Ovary (tissue), 9 donors: ENCODE results near the gene PCED1B. TPM values are rescaled to one million over a fixed set of nuclear protein-coding genes. Genes with fewer than 3 reads are reported as not detected.

Experiments used
- DNase-seq, 5 donors: peaks; one replicate each; pipeline ENCODE4 v3.0.0-alpha.2; 2019 to 2020
- H3K27ac ChIP-seq, 2 donors: fragments of 200-600 bp; one replicate each; pipeline versions ENCODE4 v1.5.1 to v1.8.0; 2019 to 2022
- H3K27me3 ChIP-seq: fragments of 200-600 bp; one replicate; pipeline ENCODE4 v1.8.0; 2022
- H3K36me3 ChIP-seq: fragments of 200-600 bp; sonication (generic); one replicate; pipeline ENCODE4 v1.5.1; 2019
- H3K4me1 ChIP-seq: one replicate; pipeline ENCODE4 v1.8.1; 2013; ENCODE audit warnings: mild to moderate bottlenecking, moderate library complexity; ENCODE audit not compliant: insufficient read depth
- H3K4me3 ChIP-seq: fragments of 200-600 bp; sonication (generic); one replicate; pipeline ENCODE4 v1.5.1; 2017
- H3K9me3 ChIP-seq, 2 donors: fragments of 200-600 bp in 1 of 2; sonication (generic) in 1 of 2; one replicate each; pipeline versions ENCODE4 v1.5.1 to v1.8.1; 2013 to 2019; ENCODE audit warnings: mild to moderate bottlenecking in 1 of 2, moderate library complexity in 1 of 2
- EP300 ChIP-seq: sonication (generic); formaldehyde crosslinking; IDR thresholded peaks from one replicate; pipeline ENCODE4 v1.6.1; 2017; ENCODE audit warnings: antibody characterized with exemption
- POLR2A ChIP-seq: fragments of 450-650 bp; IDR thresholded peaks from one replicate; pipeline ENCODE4 v1.6.1; 2017; ENCODE audit warnings: antibody characterized with exemption, mild to moderate bottlenecking, moderate library complexity
- WGBS, 3 donors: extraction: QIAGEN DNeasy Blood & Tissue Kit in 1 of 3; methylation state at CpG; one replicate each; pipeline versions ENCODE4 v1.1.5 to v1.1.7; 2013 to 2017; 5-methylcytosine and 5-hydroxymethylcytosine counted together
- intact Hi-C, 4 donors: fragments of 100-400 bp; cut with DNase I; formaldehyde crosslinking; loops; one replicate each; pipeline versions ENCODE4 v1.11.0 to v1.15.1; 2022 to 2023
- polyA plus RNA-seq, 2 donors: library from polyadenylated mRNA; stranded (reverse); fragments of 200-250 nt in 1 of 2; fragments of 350-450 nt in 1 of 2; fragmentation: Illumina TruSeq in 1 of 2; extraction: RNeasy Lipid Tissue Mini Kit (QIAGEN cat#74804) in 1 of 2; gene quantifications; one replicate each; pipeline ENCODE4 v1.2.3, GENCODE V29; 2013 to 2014
- total RNA-seq, 7 donors: library from RNA; depleted of rRNA in 2 of 7; stranded (reverse); fragments of >200 nt in 2 of 7; fragmentation: NEBNext Ultra II Directional in 3 of 7; extraction: Animal tissue kit (Norgen Biotek cat#: 25700) in 3 of 7; gene quantifications; one replicate each; pipeline versions ENCODE4 v1.1.0 to v1.2.4, GENCODE V29; 2016 to 2023
- TF ChIP-seq, protein P1 (sequence below), 3 donors: fragments of 450-650 bp in 2 of 3; fragments of 200-600 bp in 1 of 3; IDR thresholded peaks; one replicate each; pipeline versions ENCODE4 v1.5.1 to v1.8.0; 2016 to 2022; ENCODE audit warnings: antibody characterized with exemption in 3 of 3, mild to moderate bottlenecking in 1 of 3
- donor health status: DM: no; HTN: no; CAD: no; lungs with moderate emphysema.
- donor health status: DM: no; HTN: no; CAD: no.
- donor health status: Bipolar disorder and iron deficiency.
- donor health status: DM: yes; HTN: yes; CAD: no.
- donor health status: DM: no; HTN: no; CAD: no.
- donor health status: DM: yes; HTN: yes; CAD: no.

PCED1B gene
- total and polyA plus RNA-seq, 9 donors, result 9.9 to 27.2 (median 13.0) TPM

DNA sequence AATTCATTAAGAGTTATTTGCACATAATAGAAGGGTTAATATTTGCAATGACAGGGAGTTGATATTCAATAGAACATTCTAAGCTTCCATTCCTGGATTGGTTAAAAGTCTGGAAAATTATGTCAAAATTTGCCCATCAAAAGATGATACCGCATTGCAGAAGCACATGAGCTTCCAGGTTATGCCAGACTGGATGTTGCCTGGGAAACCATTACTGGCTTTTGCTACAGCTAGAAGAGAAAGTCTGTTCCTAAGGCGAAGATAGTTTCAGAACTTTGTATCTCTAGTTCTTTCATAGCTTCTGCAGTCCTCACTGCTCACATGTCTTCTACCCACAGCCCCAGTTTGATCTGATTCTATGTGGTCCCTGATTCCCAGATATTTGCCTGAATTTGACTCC, 122.8 kb downstream of the PCED1B start:
- Histone ChIP-seq H3K36me3 (no peaks in the 10 kb centered on the region), H3K9me3 (no peaks in the 10 kb centered on the region), H3K4me3 (no peak overlapping the region), H3K27me3 (no peaks in the 10 kb centered on the region), H3K27ac (no peak overlapping the region), H3K4me1 (no peaks in the 10 kb centered on the region)
- TF ChIP-seq EP300 (no peak), POLR2A (no peak)
- TF ChIP-seq, protein P1, sequence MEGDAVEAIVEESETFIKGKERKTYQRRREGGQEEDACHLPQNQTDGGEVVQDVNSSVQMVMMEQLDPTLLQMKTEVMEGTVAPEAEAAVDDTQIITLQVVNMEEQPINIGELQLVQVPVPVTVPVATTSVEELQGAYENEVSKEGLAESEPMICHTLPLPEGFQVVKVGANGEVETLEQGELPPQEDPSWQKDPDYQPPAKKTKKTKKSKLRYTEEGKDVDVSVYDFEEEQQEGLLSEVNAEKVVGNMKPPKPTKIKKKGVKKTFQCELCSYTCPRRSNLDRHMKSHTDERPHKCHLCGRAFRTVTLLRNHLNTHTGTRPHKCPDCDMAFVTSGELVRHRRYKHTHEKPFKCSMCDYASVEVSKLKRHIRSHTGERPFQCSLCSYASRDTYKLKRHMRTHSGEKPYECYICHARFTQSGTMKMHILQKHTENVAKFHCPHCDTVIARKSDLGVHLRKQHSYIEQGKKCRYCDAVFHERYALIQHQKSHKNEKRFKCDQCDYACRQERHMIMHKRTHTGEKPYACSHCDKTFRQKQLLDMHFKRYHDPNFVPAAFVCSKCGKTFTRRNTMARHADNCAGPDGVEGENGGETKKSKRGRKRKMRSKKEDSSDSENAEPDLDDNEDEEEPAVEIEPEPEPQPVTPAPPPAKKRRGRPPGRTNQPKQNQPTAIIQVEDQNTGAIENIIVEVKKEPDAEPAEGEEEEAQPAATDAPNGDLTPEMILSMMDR (IDR thresholded peaks at IDR 0.05), result no peak
- WGBS, 3 donors, result 44 to 64% (median 60%) methylated on average over 2 of the region's 2 CpGs
- DNase-seq, result no peak
- intact Hi-C loops, result no loop called here

DNA sequence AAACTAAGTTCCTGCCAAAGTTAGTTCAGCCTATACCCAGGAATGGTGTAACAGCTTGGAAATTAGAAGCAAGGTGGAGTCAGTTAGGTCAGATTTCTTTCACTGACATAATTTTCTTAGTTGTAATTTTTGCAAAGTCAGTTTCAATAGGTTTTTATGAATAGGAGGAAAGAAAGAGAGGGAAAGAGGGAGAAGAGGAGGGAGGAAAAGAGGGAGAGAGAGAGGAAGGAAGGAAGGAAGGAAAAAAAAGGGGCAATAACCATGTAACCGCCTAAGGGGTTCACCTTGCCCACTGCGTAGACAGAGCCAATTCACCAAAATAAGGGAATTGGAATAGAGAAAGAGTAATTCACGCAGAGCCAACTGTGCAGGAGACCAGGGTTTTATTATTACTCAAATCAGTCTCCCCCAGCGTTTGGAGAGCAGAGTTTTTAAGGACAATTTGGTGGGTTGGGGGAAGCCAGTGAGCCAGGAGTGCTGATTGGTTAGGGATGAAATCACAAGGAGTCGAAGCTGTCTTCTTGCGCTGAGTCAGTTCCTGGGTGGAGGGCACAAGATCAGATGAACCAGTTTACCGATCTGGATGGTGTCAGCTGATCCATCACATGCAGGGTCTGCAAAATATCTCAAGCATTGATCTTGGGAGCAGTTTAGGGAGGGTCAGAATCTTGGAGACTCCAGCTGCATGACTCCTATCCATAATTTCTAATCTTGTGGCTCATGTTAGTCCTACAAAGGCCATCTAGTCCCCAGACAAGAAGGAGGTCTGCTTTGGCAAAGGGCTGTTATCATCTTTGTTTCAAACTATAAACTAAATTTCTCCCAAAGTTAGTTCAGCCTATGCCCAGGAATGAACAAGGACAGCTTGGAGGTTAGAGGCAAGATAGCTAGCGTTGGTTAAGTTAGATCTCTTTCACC, 126.4 kb downstream of the PCED1B start:
- H3K36me3 ChIP-seq, result no peaks in the 10 kb centered on the region
- no peak overlapping the region for H3K4me3 ChIP-seq
- no peaks in the 10 kb centered on the region for H3K27me3 ChIP-seq
- no peaks in the 10 kb centered on the region for H3K4me1 ChIP-seq
- no peak for DNase-seq
- intact Hi-C loops, result no loop called here
- no peaks in the 10 kb centered on the region for H3K9me3 ChIP-seq
- 77 to 94% (median 77%) methylated on average over 8 of the region's 8 CpGs for WGBS, 3 donors
- TF ChIP-seq, protein P1 (IDR thresholded peaks at IDR 0.05), result no peak
- TF ChIP-seq POLR2A (no peak), EP300 (no peak)
- H3K27ac ChIP-seq, result no peak overlapping the region

DNA sequence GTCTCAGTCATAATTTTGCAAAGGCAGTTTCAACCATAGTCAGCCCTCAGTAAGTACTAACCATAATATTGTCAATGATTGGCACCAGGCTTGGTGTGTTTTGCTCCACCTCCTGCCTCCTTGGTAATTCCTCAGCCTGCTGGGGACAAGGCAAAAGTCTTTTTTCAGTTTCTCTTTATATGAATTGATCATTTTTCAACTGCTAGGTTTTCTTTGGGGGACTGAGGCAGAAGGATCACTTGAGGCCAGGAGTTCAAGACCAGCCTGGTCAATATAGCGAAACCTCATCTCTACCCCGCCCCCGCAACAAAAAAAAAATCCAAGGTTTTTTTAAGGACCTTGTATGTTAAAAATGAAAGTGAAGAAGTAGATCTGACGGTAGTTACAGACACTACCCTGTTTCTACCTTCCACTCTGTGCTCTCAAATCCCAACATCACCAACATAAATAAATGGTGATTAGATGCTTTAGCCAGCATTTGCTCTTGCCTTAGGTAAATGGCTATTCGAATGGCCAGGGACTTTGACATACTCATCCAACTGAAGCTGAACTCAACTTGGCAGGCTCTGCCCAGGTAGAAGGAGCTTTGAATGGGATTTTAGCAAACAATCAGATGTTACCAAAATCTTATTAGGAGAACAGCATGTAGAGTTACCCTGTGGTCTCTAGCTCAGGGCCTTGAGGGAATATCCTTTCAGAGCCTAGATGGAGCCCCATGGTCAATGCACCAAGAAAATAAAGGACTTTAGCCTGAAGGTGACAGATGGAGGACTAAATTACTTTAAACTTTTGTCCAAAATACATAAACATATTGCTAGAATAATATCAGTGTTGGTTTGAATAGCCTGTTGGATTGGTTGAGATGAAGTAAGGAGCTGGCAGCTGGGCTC, 127.3 kb downstream of the PCED1B start:
- DNase-seq, result no peak
- H3K27me3 ChIP-seq, result no peaks in the 10 kb centered on the region
- no peaks in the 10 kb centered on the region for H3K4me1 ChIP-seq
- H3K27ac ChIP-seq, result no peak overlapping the region
- no peak overlapping the region for H3K4me3 ChIP-seq
- intact Hi-C loops, result no loop called here
- WGBS, 3 donors, result 95 to 98% (median 96%) methylated on average over 5 of the region's 5 CpGs
- no peaks in the 10 kb centered on the region for H3K9me3 ChIP-seq
- H3K36me3 ChIP-seq, result no peaks in the 10 kb centered on the region
- TF ChIP-seq, protein P1 (IDR thresholded peaks at IDR 0.05), result no peak
- no peak for TF ChIP-seq EP300
- TF ChIP-seq POLR2A, result no peak

DNA sequence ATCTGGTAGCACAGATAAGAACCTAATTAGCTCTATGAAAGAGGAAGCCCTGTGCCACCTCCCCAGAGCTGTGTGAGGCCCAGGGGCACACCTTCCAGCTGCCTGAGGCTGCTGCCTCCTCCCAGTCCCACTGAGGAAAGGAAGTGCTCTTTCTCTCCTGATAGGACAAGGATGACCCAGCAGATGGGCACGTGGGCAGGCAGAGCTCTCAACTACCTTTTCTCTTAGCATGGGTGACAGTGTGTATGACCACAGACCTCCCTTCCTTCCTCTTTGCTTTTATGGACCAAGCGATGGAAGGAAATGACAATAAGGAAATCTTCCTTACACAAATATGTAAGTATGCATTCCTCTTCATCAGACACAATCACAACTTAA, 127.9 kb downstream of the PCED1B start:
- TF ChIP-seq, protein P1 (IDR thresholded peaks at IDR 0.05), result no peak
- TF ChIP-seq POLR2A, result no peak
- TF ChIP-seq EP300, result no peak
- no peaks in the 10 kb centered on the region for H3K9me3 ChIP-seq
- no peak overlapping the region for H3K27ac ChIP-seq
- H3K36me3 ChIP-seq, result no peaks in the 10 kb centered on the region
- intact Hi-C loops, result no loop called here
- no peak overlapping the region for H3K4me3 ChIP-seq
- H3K27me3 ChIP-seq, result no peaks in the 10 kb centered on the region
- H3K4me1 ChIP-seq, result no peaks in the 10 kb centered on the region
- no peak for DNase-seq
- 65 to 70% (median 68%) methylated on average over 2 of the region's 2 CpGs for WGBS, 3 donors
